ENCODE results near the gene NCOA7.
"Not testable (repeated sequence)": the region's sequence is repeated elsewhere in the genome, so short reads cannot be mapped to it uniquely, and the experiment has no call there.

NCOA7 gene

DNA sequence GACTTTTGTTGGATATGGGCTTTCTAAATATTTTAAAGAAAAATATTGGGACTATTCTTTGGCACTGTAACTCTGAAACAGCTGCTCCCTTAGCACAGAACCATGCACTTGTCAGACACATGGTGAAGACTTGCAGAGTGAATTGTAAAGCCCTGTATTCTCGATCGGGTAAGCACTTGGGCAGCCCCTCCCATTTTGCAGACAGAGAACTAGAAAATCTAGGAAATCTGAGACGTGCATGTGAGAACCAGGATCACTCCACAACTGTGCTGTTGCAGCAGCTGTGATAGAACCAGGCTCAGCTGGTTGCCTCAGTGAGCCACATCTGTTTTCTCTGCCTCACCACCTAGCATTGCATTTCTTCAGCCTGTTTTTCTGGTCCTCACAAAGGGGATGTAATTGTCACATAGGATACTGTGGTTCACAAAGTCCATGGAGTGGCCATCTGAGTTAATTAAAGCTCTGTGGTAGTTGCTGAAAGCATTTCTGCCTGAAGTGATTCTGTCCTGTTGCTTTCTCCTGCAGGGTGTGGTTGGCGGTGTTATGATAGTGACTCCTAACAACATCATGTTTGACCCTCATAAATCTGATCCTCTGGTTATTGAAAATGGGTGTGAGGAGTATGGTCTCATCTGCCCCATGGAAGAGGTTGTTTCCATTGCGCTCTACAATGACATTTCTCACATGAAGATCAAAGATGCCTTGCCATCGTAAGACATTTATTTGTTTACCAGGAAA is 94.0 kb downstream of the NCOA7 start:
- no peak for DNase-seq

DNA sequence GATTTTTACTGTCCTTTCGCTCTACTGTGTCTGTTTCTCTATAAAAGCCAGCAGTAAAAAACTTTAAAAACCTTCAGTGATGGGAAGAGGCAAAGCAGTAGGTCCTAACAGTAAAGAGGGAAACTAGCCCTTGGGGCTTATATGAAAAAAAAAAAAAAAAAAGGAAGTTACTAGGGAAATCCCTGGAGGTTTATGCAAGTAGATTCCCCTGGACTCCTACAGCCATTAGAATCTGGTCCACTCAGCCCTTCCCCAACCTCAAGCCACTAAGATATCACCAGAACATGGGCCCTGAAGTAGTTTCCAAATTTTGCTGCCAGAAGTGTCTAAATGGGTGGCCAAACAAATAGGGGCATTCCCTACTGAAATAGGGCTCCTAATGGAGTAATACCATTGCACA is 95.3 kb downstream of the NCOA7 start:
- no peak for DNase-seq

DNA sequence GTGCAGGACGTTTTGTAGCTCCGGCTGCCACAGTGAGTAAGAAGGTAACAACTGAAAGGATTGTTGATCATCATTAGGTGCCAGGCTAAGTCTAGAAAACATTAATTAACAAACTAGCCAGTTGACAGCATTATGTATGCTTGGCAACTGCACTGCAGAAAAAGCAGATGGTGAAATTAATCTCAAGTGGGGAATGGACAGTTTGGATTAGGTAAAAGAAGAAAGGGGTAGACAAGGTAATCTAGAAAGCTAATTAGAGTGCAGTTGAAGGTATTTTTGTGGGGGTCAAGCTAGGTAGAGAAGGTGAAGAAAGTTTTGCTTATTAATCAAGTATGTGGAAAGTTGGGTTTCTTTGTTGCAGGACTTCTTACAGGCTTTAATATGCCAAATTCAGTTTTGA is 96.2 kb downstream of the NCOA7 start:
- DNase-seq: no peak

DNA sequence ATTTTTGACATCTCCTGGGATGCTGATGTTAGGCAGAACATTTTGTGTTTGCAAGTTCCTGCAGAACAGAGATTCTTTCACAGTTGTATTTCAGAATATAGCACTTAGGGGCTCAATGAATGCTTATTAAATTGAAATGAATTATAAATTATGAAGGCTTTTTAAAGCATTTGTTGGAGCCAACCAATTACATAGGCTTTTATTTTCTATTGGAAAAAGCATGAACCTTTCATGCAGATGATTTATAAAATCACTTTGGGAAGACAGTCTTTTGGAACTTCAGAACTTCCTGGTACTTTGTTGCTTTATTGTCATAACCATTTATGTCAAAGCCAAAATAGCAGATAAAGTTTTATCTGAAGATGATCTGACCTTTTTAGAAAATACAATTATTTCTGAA is 96.6 kb downstream of the NCOA7 start:
- DNase-seq: no peak

DNA sequence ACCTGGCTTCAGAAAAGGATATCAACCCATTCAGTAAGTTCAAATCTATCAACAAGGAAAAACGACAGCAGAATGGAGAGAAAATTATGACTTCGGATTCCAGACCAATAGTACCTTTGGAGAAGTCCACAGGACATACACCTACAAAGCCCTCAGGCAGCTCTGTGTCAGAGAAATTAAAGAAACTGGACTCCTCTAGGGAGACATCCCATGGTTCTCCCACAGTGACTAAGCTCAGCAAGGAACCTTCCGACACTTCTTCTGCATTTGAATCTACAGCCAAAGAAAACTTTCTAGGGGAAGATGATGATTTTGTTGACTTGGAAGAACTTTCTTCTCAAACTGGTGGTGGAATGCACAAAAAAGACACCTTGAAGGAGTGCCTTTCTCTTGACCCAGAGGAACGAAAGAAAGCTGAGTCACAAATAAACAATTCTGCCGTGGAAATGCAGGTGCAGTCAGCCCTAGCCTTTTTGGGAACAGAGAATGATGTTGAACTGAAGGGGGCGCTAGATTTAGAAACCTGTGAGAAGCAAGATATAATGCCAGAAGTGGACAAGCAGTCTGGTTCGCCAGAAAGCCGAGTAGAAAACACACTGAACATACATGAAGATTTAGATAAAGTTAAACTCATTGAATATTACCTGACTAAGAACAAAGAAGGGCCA is 98.4 kb downstream of the NCOA7 start:
- no peak for DNase-seq

DNA sequence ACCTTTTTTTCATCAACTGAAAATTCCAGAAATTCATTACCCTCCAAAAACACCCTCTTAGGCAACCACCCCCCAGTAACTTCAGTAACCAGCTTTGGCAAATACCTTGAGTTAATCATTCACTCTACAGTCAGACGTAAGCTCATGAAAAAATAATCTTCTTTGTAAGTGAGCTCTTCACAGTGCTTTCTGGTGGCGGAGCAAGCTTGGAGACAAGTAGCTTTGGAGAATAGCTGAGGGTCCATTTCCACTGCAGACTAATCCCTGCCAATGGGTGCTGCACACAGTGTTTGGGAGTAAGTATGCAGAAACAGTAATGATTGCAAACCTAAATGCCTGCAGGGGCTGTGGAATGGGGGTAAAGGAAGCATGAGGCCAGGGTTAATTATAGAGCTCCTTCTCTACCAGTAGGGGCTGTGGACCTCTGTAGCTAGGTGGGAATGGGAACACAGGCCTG is 109.0 kb downstream of the NCOA7 start:
- no peak for DNase-seq

DNA sequence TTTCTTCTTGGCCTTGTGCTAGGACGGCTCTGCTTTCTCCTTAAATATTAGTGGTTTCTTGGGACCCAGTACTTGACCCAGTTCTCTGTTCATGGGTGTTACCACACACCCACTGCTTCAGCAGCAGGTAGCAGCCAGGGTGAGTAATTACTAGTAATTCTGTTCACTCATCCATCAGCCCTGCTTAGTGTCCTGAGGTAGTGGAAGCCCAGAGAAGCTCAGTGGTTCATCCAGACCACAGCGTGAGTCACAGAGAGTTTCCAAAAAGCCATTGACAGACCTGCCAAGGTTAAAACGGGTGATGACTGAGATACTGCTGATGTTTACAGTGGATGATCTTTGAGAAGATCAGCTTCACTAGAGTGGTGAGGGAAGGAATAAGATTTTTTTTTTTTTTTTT is 114.1 kb downstream of the NCOA7 start:
- DNase-seq: peak; percentile 36

DNA sequence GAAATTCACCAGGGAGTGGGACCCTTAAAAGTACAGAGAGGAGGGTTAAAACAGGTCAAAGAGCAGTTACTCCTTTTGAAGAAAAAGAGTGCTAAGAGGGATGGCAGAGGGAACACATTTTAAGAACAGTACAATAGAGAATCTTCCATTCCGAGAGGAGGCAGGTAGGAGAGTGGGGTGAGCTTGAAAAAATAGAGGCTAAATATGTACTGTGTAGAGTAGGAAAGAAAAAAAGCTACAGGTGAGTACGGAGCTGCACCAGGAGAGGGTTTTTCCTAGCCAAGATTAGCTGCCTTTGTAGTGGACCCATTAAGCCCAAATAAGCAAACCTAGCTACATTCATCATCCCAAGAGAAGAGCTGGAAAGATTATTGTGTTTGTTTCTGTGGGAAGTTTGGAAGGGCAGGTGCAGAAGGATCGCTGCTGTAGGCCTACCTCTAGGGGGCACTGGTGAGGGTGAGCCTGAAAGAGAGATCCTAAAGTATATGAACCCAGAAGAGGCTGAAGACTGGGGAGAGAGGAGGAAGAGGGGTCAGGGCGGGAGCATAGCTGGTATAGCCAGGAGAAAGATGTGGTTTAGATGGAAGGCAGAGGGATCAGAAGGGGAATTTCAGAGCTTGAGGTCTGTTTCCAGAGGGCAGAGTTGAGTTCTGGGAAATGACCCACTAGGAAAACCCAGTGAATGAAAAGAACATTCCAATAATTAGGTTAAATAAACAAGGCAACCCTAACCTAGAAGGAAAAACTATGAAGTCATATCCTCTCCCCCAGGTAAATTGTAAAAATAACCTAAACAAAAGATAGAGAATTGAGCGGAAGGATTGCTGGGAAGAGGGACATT is 115.6 kb downstream of the NCOA7 start:
- DNase-seq: no peak

DNA sequence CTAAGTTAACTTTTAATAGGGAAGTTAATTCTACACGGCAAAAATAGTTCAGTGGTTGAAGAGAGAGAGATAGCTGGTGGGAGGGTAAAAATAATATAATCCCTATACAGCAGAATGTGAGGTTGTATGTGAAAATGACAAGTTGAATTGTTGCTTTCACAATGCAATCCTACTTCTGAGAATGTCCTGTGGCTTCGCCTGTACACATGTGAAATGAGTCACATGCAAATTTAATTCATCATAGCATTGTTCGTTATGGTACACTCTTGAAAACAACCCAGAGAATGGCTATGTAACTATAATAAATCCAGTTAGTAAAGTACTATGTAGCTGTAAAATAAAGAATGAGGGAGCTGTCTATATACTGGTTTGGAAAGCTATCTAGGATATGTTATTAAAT is 119.8 kb downstream of the NCOA7 start:
- DNase-seq: no peak

DNA sequence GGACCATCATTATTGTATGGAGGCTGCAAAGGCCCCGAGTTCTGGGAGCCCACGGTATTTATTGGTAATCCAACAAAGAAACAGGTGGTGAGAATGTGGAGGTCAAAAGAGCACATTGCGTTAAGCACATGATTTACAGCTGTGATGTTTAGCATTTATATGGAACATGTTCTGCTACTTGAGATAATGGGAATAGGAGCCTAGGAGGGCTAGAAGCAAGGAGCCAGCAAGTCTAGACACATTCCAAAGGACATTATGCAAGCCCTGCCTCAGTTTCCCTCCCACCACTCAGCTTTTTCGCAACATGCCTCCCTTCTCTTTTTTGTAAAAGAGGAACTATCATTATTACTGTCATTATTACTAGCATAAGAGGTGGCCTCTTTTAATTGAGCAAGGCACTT is 120.3 kb downstream of the NCOA7 start:
- DNase-seq: not testable (repeated sequence)

DNA sequence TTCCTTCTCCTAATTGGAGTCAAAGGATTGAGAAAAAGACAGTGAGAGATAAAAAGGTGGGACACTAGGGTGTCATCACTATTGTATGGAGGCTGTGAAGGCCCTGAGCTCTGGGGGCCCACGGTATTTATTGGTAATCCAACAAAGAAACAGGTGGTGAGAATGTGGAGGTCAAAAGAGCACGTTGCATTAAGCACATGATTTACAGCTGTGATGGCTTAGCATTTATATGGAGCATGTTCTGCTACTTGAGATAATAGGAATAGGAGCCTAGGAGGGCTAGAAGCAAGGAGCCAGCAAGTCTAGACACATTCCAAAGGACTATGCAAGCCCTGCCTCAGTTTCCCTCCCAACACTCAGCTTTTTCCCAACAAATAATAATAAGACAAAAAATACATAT is 121.7 kb downstream of the NCOA7 start:
- not testable (repeated sequence) for DNase-seq

DNA sequence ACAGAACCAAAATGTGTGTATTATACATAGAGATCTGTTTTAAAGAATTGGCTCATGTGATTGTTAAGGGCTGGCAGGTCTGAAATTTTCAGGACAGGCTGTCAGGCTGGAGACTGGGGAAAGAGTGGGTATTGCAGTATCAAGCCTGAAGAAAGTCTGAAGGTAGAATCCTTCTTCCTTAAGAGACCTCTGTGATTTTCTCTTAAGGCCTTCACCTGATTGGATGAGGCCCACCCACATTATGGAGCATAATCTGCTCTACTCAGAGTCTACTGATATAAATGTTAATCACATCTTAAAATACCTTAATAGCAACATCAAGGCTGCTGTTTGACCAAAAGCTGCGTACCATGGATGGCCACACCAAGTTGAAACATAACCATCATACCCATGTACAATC is 122.4 kb downstream of the NCOA7 start:
- no peak for DNase-seq

DNA sequence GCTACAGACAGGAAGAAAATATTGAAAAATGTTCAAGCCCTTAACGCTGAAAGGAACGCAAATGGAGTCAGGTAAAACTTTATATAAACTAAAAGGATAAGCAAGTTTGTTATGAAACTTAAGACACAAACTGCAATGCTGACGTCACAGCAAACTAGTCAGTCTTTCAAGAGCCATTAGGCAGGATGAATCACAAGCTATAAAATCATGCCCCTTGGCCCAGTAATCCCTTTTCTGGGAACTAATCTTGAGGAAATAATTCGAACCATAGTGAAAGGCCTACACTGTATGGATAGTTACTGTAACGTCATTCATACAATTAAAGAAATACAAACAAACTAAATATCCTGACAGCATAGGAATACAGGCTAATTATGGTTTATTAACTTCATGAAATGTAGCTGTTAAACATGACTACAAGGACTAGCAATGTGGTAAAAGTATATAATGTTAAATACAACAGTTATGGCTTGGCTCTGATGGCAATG is 123.1 kb downstream of the NCOA7 start:
- DNase-seq: no peak

DNA sequence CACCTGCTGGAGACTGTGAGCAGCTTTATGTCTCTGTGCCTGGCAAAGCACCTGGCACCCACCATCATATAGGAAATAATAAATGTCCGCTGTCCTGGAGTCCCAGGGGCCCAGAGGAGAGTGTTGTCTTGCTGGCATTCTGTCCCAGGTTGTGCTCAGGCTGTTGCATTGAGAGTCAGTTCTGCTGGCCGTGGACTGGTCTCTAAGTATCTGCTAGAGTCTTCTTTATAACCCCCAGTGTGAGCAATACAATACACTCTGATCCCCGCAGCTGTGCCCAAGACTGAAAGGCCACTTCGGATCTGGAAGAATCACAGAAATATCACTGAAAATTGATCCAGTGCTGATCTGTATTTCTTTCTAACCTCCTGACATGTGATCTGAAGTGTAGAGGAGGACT is 127.5 kb downstream of the NCOA7 start:
- DNase-seq: no peak

DNA sequence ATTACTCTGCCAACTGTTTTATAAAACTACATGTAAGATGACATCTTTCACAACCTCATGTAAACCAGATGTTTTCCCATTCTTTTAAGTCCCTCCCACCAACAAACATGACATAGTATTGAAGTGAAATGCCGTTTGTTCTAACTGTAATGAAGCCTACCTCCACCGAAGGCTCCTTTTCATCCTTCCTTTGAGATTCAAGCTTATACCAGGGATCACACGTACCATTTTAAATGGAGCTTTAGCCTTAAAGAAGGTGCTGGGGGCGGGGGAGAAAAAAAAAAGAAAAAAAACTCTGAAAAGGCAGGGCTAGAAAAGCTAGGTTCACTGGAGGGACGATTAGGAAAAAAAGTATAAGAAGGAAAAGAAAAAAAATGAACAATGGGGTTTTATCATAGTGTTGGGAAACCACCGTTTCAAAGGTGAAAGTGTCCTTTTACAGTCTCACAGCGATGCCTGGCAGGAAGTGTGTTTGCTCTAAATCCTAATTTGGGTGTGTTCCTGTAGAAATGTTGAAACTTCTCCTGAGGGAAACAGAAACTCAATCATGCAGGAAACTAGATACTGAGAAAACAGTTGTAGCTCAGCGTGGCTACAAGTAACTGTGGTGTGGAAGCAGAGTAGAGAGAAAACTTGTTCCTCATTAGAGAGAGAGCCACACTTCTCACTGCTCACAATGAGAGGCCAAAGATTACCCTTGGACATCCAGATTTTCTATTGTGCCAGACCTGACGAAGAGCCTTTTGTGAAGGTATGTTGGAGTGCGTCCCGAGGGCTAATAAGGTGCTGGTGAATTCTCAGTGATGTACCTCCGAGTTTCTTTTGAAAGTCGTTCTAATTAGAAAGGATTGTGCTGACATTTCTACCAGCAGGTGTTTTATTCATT is 128.2 kb downstream of the NCOA7 start:
- no peak for DNase-seq

DNA sequence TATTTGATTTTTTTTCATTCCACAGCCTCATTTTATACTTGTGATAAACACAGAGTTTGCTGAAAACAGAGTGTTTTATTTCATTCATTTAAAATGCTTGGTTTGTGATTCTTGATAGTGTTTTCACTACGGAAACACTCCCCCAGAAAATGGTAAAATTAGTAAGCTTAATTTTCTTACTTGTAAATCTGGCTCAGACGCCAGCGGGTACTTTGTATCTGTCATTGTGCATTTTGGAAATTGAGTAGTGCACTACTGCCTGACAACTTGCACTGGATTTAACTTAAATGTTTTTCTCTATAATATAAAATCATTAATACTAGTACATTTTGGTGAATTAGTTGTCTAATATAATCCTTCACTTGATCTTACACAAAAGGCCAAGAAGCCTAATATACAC is 128.9 kb downstream of the NCOA7 start:
- no peak for DNase-seq

DNA sequence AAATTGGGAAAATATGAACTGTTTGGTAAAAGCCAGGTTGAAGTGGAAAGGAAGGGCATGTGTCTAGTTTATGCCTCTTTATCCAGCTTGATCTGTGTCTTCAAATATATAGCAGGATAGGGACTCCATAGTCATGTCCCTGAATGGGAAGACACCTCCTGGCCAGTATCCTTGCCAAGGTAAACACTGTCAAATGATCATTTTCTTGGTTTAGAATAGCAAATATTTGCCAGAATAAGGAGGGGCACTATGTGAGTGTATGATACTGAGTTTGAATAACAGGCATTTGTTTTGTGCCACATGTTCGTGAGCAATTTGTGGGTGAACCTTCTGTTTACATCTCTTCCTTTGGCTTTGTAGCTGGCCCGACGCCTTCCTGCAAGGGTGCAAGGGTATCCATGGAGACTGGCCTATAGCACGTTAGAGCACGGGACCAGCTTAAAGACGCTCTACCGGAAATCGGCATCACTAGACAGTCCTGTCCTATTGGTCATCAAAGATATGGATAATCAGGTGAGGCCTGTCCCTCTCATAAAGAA is 131.6 kb downstream of the NCOA7 start:
- DNase-seq: no peak

DNA sequence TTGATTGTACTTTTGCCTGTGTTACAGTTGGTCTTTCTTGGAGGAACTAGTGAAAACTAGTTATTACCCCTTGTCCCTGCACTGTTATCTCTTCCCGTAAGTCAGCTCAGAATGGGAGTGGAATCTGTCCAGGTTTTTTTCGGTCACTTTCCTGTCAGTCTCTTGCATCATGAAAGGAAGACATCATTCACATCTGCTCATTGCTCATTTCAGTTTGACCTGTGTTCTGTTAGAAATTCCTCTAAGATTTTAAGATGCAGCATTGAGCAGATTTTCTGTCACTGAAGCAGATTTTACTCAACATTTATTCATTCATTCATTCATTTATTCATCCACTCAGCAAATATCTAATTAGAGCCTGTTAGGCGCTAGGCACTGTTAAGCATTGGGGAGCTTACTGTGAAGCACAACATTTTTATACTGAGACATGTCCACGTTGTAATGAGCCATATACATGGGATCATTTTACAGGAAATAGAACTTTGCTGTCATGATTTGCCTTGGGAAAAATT is 132.7 kb downstream of the NCOA7 start:
- DNase-seq: no peak

DNA sequence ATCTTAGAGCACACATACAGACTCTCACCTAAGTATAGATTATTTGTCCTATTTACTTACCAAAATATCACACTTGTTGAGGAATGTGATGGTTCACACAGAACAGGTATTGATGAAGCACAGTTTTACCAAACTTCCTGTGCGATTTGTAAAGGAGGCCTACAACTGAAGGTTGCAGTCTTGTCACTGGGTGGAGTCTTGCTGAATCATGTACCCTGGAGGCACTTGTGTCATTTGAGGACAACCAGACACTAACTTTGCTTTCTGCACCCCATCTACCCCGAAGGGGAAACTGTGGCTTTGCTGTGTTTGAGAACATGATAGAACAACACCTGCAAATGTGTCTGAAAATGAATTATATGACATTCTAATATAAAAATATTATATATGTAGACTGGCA is 133.4 kb downstream of the NCOA7 start:
- DNase-seq: no peak

DNA sequence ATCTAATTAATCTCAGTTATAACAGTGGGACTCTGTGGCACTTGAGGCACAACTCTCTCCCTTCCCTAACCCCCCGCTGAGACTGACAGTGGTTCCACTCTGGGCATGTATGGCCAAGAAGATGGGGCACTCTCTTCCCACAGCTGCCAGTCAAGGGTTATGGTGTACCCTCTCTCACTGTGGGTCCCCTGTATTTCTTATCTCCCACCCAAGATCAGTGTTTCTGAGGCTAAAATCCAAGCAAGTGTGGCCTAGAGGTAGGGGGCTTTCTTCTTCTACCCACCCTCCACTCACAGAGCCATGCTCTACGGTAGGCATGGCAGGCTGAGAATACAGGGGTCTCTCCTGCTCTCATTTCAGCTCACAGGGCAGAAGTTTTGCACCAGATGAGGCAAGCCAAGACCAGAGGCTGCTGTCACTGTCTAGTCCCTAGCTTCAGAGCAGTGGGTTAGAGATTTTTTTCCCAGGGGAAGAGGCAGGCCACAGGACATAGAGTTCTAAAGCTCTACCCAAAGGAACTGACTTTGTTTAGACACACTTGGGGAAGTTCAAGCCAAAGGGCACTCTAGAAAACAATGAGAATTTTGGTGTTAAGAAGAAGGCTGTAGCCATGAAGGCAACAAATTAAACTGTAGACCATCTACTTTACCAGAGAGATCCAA is 134.1 kb downstream of the NCOA7 start:
- DNase-seq: no peak

DNA sequence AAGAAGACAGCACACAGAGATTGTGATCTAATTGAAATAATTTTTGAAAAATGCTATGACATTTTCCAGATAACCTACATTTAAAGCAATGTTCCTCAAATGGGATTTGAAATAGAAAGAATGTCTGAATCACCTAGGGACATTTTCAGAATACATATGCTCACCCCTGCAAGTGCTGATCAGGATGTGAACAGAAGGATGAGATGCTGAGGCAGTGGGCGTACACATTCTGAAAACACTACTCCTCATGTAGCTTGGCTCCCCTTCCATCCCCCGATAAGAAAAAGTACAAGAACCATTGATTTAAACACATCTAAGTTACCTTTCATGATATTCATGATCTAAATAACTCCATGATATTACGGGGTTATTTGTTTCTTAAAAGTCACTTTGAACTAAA is 136.0 kb downstream of the NCOA7 start:
- DNase-seq: no peak

DNA sequence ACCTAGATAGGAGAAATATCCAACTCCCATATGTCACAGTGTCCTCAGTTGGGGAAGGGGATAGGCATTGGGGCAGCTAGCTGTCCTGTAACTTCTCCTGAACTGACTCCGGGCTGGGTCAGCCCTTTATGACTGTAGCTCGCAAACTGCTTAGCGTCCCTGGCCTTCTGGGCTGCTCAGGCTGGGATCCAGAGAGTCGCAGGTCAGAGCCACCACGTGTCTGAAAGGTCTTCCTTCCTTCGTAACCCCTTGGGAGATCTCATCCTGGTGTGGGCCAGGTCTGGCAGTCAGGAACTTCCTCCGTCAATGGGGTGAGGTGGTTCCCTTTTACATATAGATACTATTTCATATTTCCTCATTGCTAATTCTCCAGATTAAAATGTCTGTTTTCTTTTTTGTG is 137.0 kb downstream of the NCOA7 start:
- no peak for DNase-seq
